Transverse colon (tissue), 4 donors: Measurements from ENCODE around the gene PARN.

Source experiments
- CTCF ChIP-seq, 5 experiments: fragments of 200-600 bp in 3 of 5; fragments of 450-650 bp in 2 of 5; sonication (generic) in 3 of 5; IDR thresholded peaks; 1 replicate in 2 of 5; 2 replicates in 3 of 5; pipeline ENCODE4 v1.5.1; 2016 to 2017; ENCODE audit warnings: antibody characterized with exemption in 5 of 5, inconsistent platforms in 3 of 5, mild to moderate bottlenecking in 2 of 5, moderate library complexity in 1 of 5
- EP300 ChIP-seq: sonication (generic); formaldehyde crosslinking; IDR thresholded peaks from one replicate; pipeline ENCODE4 v1.6.1; 2017; ENCODE audit warnings: antibody characterized with exemption, low read depth
- POLR2A ChIP-seq: fragments of 450-650 bp; IDR thresholded peaks from one replicate; pipeline ENCODE4 v1.6.1; 2016; ENCODE audit warnings: antibody characterized with exemption, mild to moderate bottlenecking, moderate library complexity
- POLR2AphosphoS5 ChIP-seq, 3 donors: sonication (generic); formaldehyde crosslinking; IDR thresholded peaks; one replicate each; pipeline ENCODE4 v1.6.1; 2016; ENCODE audit warnings: antibody characterized with exemption in 3 of 3

GRCh38 chr16:14525596-14525995 lies 104.5 kb downstream of the PARN start:
- TF ChIP-seq CTCF (IDR thresholded peaks at IDR 0.05) (no peak), EP300 (no peak), POLR2AphosphoS5 (IDR thresholded peaks at IDR 0.05) (no peak), POLR2A (no peak)
